ENCODE measurements around the gene CFAP46. TPM values are rescaled to one million over a fixed set of nuclear protein-coding genes. Genes with fewer than 3 reads are reported as not detected.

Gene CFAP46
- total RNA-seq, 1 experiment from 2014 or later = 3.3 TPM

GRCh38 chr10:132925614-132926013, 16.8 kb downstream of the CFAP46 start:
- H3K27me3 Mint-ChIP-seq (ENCODE audit: low read depth) = no peaks in the 10 kb centered on the region
- POLR2A ChIA-PET = no interaction called here

More at GRCh38 chr10:132925614-132926013, 16.8 kb downstream of the CFAP46 start:
- H3K27ac Mint-ChIP-seq = no peak overlapping the region
- no peak overlapping the region for H3K4me3 Mint-ChIP-seq
- TF ChIP-seq ZNF396 (CRISPR knock-in tag; IDR thresholded peaks at IDR 0.05; ENCODE audit: borderline replicate concordance) (no peak), RORB (CRISPR knock-in tag; IDR thresholded peaks at IDR 0.05) (no peak), MAX (CRISPR knock-in tag; IDR thresholded peaks at IDR 0.05) (no peak), ZNF512 (CRISPR knock-in tag; IDR thresholded peaks at IDR 0.05; ENCODE audit: borderline replicate concordance) (no peak), ZNF281 (CRISPR knock-in tag; IDR thresholded peaks at IDR 0.05) (no peak), ZNF232 (CRISPR knock-in tag; IDR thresholded peaks at IDR 0.05) (no peak), ZSCAN18 (CRISPR knock-in tag; IDR thresholded peaks at IDR 0.05) (no peak), GTF2I (CRISPR knock-in tag; conservative IDR thresholded peaks at IDR 0.05) (no peak), CTCF (IDR thresholded peaks at IDR 0.05) (no peak), ZBTB43 (CRISPR knock-in tag; IDR thresholded peaks at IDR 0.05) (no peak)
- TF ChIP-seq, protein P1, sequence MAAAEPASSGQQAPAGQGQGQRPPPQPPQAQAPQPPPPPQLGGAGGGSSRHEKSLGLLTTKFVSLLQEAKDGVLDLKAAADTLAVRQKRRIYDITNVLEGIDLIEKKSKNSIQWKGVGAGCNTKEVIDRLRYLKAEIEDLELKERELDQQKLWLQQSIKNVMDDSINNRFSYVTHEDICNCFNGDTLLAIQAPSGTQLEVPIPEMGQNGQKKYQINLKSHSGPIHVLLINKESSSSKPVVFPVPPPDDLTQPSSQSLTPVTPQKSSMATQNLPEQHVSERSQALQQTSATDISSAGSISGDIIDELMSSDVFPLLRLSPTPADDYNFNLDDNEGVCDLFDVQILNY (CRISPR knock-in tag; IDR thresholded peaks at IDR 0.05) = no peak
- TF ChIP-seq, protein P2, sequence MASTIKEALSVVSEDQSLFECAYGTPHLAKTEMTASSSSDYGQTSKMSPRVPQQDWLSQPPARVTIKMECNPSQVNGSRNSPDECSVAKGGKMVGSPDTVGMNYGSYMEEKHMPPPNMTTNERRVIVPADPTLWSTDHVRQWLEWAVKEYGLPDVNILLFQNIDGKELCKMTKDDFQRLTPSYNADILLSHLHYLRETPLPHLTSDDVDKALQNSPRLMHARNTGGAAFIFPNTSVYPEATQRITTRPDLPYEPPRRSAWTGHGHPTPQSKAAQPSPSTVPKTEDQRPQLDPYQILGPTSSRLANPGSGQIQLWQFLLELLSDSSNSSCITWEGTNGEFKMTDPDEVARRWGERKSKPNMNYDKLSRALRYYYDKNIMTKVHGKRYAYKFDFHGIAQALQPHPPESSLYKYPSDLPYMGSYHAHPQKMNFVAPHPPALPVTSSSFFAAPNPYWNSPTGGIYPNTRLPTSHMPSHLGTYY (CRISPR knock-in tag; IDR thresholded peaks at IDR 0.05) = no peak
- TF ChIP-seq, protein P3, sequence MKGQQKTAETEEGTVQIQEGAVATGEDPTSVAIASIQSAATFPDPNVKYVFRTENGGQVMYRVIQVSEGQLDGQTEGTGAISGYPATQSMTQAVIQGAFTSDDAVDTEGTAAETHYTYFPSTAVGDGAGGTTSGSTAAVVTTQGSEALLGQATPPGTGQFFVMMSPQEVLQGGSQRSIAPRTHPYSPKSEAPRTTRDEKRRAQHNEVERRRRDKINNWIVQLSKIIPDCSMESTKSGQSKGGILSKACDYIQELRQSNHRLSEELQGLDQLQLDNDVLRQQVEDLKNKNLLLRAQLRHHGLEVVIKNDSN (CRISPR knock-in tag; IDR thresholded peaks at IDR 0.05) = no peak
- TF ChIP-seq, protein P4, sequence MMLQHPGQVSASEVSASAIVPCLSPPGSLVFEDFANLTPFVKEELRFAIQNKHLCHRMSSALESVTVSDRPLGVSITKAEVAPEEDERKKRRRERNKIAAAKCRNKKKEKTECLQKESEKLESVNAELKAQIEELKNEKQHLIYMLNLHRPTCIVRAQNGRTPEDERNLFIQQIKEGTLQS (CRISPR knock-in tag; conservative IDR thresholded peaks at IDR 0.05) = no peak
- TF ChIP-seq, protein P5, sequence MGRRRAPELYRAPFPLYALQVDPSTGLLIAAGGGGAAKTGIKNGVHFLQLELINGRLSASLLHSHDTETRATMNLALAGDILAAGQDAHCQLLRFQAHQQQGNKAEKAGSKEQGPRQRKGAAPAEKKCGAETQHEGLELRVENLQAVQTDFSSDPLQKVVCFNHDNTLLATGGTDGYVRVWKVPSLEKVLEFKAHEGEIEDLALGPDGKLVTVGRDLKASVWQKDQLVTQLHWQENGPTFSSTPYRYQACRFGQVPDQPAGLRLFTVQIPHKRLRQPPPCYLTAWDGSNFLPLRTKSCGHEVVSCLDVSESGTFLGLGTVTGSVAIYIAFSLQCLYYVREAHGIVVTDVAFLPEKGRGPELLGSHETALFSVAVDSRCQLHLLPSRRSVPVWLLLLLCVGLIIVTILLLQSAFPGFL (CRISPR knock-in tag; IDR thresholded peaks at IDR 0.05; ENCODE audit: borderline replicate concordance) = no peak
- TF ChIP-seq, protein P6, sequence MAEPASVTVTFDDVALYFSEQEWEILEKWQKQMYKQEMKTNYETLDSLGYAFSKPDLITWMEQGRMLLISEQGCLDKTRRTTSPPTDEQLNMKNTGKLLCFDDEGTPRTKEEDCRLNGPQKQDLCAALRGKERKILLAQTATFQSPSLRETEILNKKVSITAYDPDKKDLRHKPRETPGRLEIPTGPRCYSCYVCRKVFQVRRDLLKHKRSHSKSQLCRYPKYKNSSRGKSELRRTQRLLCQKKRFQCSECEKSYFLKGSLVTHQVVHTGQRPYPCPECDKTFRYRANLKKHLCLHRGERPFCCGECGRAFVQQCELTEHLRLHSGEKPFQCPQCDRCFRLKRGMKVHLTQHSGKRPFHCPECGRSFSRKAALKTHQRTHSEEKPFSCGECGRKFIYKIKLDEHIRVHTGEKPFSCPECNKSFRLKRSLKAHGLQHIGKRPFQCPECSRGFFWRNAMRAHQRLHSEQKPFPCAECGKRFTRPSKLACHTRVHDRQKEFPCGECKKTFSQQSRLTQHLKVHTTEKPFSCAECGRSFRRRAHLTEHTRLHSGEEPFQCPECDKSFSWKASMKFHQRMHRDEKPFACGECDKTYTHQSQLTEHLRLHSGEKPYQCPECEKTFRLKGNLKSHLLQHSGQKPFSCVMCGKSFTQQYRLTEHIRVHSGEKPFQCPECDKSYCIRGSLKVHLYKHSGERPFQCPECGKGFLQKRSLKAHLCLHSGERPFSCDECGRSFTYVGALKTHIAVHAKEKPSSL (CRISPR knock-in tag; conservative IDR thresholded peaks at IDR 0.05) = no peak
- TF ChIP-seq, protein P7, sequence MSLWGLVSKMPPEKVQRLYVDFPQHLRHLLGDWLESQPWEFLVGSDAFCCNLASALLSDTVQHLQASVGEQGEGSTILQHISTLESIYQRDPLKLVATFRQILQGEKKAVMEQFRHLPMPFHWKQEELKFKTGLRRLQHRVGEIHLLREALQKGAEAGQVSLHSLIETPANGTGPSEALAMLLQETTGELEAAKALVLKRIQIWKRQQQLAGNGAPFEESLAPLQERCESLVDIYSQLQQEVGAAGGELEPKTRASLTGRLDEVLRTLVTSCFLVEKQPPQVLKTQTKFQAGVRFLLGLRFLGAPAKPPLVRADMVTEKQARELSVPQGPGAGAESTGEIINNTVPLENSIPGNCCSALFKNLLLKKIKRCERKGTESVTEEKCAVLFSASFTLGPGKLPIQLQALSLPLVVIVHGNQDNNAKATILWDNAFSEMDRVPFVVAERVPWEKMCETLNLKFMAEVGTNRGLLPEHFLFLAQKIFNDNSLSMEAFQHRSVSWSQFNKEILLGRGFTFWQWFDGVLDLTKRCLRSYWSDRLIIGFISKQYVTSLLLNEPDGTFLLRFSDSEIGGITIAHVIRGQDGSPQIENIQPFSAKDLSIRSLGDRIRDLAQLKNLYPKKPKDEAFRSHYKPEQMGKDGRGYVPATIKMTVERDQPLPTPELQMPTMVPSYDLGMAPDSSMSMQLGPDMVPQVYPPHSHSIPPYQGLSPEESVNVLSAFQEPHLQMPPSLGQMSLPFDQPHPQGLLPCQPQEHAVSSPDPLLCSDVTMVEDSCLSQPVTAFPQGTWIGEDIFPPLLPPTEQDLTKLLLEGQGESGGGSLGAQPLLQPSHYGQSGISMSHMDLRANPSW (CRISPR knock-in tag; conservative IDR thresholded peaks at IDR 0.05; ENCODE audit: low read depth) = no peak
- H3K36me3 Mint-ChIP-seq = no peaks in the 10 kb centered on the region
- CTCF ChIA-PET = no interaction called here
- H3K9me3 Mint-ChIP-seq = no peaks in the 10 kb centered on the region
- no peak for ATAC-seq
- no peak for DNase-seq (ENCODE audit: low spot score)
- no peaks in the 10 kb centered on the region for H3K4me1 Mint-ChIP-seq
